ENCODE data around the gene GDF10. TPM values are rescaled to one million over a fixed set of nuclear protein-coding genes. Genes with fewer than 3 reads are reported as not detected.
A peak's percentile ranks its signal among the peaks of the same experiment; 100 is the strongest.

Gene GDF10
- total RNA-seq, 1 donor from 2014 or later: 0.74 TPM

DNA sequence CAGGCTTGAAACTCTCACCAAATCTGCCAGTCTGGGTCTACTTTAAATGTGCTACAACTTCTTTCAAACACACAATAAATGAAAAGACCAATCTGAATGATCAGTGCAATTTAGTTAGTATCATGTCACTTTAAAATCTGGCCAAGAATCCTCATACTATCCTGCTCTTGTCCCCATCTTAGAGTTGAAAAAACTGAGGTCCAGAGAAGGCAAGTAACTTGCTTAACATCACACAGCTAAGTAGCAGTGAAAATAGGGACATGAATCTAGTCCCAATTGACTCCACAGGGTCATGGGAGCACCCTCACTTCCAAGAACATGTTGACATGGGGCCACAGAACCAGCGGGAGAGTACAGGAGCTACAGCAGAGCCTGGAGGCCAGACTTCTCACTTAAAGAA is 3.1 kb upstream of the GDF10 start:
- H3K9me3 Mint-ChIP-seq (ENCODE audit: unreplicated experiment): no peaks in the 10 kb centered on the region
- no peak overlapping the region for H3K27ac Mint-ChIP-seq (ENCODE audit: unreplicated experiment)
- peaks cover 7% of the 10 kb centered on the region for H3K27me3 Mint-ChIP-seq (ENCODE audit: unreplicated experiment)
- no peak for DNase-seq (ENCODE audit: low spot score)
- H3K4me3 Mint-ChIP-seq (ENCODE audit: unreplicated experiment): no peak overlapping the region
- H3K36me3 Mint-ChIP-seq (ENCODE audit: low read depth, unreplicated experiment): no peaks in the 10 kb centered on the region
- peaks cover 10% of the 10 kb centered on the region for H3K4me1 Mint-ChIP-seq (ENCODE audit: unreplicated experiment)
- TF ChIP-seq, protein P1, sequence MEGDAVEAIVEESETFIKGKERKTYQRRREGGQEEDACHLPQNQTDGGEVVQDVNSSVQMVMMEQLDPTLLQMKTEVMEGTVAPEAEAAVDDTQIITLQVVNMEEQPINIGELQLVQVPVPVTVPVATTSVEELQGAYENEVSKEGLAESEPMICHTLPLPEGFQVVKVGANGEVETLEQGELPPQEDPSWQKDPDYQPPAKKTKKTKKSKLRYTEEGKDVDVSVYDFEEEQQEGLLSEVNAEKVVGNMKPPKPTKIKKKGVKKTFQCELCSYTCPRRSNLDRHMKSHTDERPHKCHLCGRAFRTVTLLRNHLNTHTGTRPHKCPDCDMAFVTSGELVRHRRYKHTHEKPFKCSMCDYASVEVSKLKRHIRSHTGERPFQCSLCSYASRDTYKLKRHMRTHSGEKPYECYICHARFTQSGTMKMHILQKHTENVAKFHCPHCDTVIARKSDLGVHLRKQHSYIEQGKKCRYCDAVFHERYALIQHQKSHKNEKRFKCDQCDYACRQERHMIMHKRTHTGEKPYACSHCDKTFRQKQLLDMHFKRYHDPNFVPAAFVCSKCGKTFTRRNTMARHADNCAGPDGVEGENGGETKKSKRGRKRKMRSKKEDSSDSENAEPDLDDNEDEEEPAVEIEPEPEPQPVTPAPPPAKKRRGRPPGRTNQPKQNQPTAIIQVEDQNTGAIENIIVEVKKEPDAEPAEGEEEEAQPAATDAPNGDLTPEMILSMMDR (IDR thresholded peaks at IDR 0.05; ENCODE audit: unreplicated experiment): no peak

DNA sequence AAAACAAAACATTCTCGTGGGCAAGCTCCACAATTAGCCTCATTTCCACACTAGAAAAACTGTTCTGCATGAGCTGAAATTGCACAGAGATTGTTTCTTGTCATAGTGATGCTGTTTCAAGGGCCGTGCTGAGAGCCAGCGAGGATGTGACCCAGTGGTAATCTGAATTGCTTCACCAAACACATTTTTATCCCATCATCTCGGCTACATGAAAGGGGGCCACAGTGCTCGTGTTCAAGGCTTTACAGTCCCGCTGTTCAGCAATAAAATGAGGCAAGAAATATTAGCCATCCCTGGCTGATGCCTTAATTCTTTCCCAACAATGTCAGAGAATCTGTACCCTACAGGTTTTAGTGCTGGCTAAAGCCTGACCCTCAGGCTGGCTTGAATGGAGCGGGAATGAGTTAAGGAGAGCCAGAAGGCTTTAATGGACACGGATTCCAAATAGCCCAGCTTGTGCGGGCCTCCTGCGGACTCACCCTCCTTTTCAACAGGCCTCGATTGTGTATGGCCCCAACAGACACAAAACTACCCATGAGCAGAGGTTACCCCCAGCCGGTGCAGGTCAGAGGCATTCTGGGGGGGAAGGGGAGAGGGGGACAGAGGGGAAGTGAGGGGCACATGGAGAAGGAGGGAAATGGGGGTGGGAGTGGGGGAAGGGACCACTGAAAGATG is 2.0 kb upstream of the GDF10 start:
- Mint-ChIP-seq H3K9me3 (ENCODE audit: unreplicated experiment) (no peaks in the 10 kb centered on the region), H3K4me3 (ENCODE audit: unreplicated experiment) (no peak overlapping the region), H3K27ac (ENCODE audit: unreplicated experiment) (no peak overlapping the region), H3K27me3 (ENCODE audit: unreplicated experiment) (peaks cover 9% of the 10 kb centered on the region), H3K36me3 (ENCODE audit: low read depth, unreplicated experiment) (no peaks in the 10 kb centered on the region), H3K4me1 (ENCODE audit: unreplicated experiment) (peaks cover 10% of the 10 kb centered on the region)
- TF ChIP-seq, protein P1 (IDR thresholded peaks at IDR 0.05; ENCODE audit: unreplicated experiment): no peak
- DNase-seq (ENCODE audit: low spot score): no peak

DNA sequence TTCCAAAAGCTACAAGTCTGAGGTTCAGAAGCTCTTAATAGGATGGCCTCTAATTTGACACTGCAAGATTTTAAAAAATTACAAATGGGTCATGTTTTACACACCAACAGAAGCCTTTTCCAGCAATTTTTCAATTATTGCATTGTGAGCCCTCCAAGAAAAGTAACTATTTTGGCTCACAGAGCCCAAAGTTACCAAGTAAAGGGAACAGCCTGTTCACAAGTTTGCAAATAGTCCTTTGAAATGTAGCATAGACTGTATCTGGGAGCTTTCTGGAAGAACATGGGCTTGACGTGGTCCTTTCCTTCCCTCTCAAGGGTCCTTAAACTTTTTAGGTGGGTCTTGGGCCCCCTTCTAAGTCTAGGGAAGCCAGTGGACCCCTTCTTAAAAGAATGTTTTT is 1.3 kb upstream of the GDF10 start:
- no peak overlapping the region for H3K4me3 Mint-ChIP-seq (ENCODE audit: unreplicated experiment)
- H3K27ac Mint-ChIP-seq (ENCODE audit: unreplicated experiment): no peak overlapping the region
- peaks cover 9% of the 10 kb centered on the region for H3K27me3 Mint-ChIP-seq (ENCODE audit: unreplicated experiment)
- TF ChIP-seq, protein P1 (IDR thresholded peaks at IDR 0.05; ENCODE audit: unreplicated experiment): no peak
- H3K36me3 Mint-ChIP-seq (ENCODE audit: low read depth, unreplicated experiment): no peaks in the 10 kb centered on the region
- no peak for DNase-seq (ENCODE audit: low spot score)
- peaks cover 10% of the 10 kb centered on the region for H3K4me1 Mint-ChIP-seq (ENCODE audit: unreplicated experiment)
- H3K9me3 Mint-ChIP-seq (ENCODE audit: unreplicated experiment): no peaks in the 10 kb centered on the region

DNA sequence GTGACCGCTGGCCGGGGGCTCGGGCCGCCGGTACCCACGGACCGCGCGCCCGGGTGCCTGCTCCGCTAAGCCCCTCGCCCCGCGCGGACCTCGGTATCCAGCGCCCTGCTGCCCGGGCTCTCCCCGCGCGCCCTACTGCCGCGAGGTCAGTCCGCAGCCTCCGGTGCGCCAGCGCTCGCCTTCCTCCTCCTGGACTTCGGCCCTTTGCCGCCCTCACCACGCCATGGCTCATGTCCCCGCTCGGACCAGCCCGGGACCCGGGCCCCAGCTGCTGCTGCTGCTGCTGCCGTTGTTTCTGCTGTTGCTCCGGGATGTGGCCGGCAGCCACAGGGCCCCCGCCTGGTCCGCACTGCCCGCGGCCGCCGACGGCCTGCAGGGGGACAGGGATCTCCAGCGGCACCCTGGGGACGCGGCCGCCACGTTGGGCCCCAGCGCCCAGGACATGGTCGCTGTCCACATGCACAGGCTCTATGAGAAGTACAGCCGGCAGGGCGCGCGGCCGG is 483 bp downstream of the GDF10 start:
- H3K36me3 Mint-ChIP-seq (ENCODE audit: low read depth, unreplicated experiment): no peaks in the 10 kb centered on the region
- H3K4me1 Mint-ChIP-seq (ENCODE audit: unreplicated experiment): peaks cover 13% of the 10 kb centered on the region
- TF ChIP-seq, protein P1 (IDR thresholded peaks at IDR 0.05; ENCODE audit: unreplicated experiment): no peak
- H3K9me3 Mint-ChIP-seq (ENCODE audit: unreplicated experiment): no peaks in the 10 kb centered on the region
- DNase-seq (ENCODE audit: low spot score): peak; percentile 40
- H3K4me3 Mint-ChIP-seq (ENCODE audit: unreplicated experiment): no peak overlapping the region
- H3K27ac Mint-ChIP-seq (ENCODE audit: unreplicated experiment): no peak overlapping the region
- H3K27me3 Mint-ChIP-seq (ENCODE audit: unreplicated experiment): peaks cover 13% of the 10 kb centered on the region

DNA sequence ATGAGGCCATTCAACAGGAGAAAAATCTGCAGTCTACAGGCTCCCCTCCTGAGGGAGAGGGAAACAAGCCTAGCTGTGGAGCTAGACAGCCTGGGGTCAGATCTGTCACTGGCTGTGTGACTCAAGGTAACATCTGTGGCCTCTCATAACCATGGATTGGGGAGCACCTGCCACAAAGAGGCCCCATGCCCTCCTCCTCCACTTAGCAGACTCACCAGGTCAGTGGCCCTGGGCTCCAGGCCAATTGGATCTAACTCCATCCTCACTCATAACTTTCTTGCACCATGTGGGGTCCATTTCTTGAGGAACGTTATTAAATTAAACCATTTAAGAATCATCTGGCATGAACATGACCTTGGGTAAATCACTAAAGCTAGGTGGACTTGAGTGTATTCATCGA is 1.8 kb downstream of the GDF10 start:
- H3K27me3 Mint-ChIP-seq (ENCODE audit: unreplicated experiment): peaks cover 14% of the 10 kb centered on the region
- DNase-seq (ENCODE audit: low spot score): no peak
- no peak overlapping the region for H3K4me3 Mint-ChIP-seq (ENCODE audit: unreplicated experiment)
- peaks cover 5% of the 10 kb centered on the region for H3K4me1 Mint-ChIP-seq (ENCODE audit: unreplicated experiment)
- H3K27ac Mint-ChIP-seq (ENCODE audit: unreplicated experiment): no peak overlapping the region
- TF ChIP-seq, protein P1 (IDR thresholded peaks at IDR 0.05; ENCODE audit: unreplicated experiment): no peak
- H3K36me3 Mint-ChIP-seq (ENCODE audit: low read depth, unreplicated experiment): no peaks in the 10 kb centered on the region
- H3K9me3 Mint-ChIP-seq (ENCODE audit: unreplicated experiment): no peaks in the 10 kb centered on the region

Data from endothelial cell (in vitro differentiated cells).